Colonic mucosa (tissue), 4 donors: ENCODE results near the gene ERN1. TPM values are rescaled to one million over a fixed set of nuclear protein-coding genes. Genes with fewer than 3 reads are reported as not detected.
"Not testable (repeated sequence)": the region's sequence is repeated elsewhere in the genome, so short reads cannot be mapped to it uniquely, and the experiment has no call there.

Source experiments
- DNase-seq: peaks from one replicate; pipeline ENCODE4 v3.0.0-alpha.2; 2020
- H3K27ac ChIP-seq: fragments of 200-600 bp; one replicate; pipeline ENCODE4 v1.8.0; 2021
- H3K27me3 ChIP-seq: fragments of 200-600 bp; one replicate; pipeline ENCODE4 v1.8.0; 2021
- H3K36me3 ChIP-seq: fragments of 200-600 bp; one replicate; pipeline ENCODE4 v1.8.0; 2021
- H3K4me1 ChIP-seq: fragments of 200-600 bp; one replicate; pipeline ENCODE4 v1.8.0; 2021; ENCODE audit warnings: mild to moderate bottlenecking
- H3K4me3 ChIP-seq: fragments of 200-600 bp; one replicate; pipeline ENCODE4 v1.8.0; 2021
- H3K9ac ChIP-seq, 2 donors: one replicate each; pipeline ENCODE4 v1.7.0; 2013; ENCODE audit warnings: control low read depth in 2 of 2, low read depth in 2 of 2, low read length in 2 of 2
- H3K9me3 ChIP-seq: fragments of 200-600 bp; one replicate; pipeline ENCODE4 v1.8.0; 2021
- intact Hi-C: fragments of 100-400 bp; cut with DNase I; formaldehyde crosslinking; loops from one replicate; pipeline ENCODE4 v1.14.1; 2022
- total RNA-seq, 2 donors: library from RNA; stranded (reverse); fragmentation: NEBNext Ultra II Directional in 1 of 2; extraction: Animal tissue kit (Norgen Biotek cat#: 25700) in 1 of 2; gene quantifications; one replicate each; pipeline ENCODE4 v1.2.1, GENCODE V29; 2021
- TF ChIP-seq, protein P1 (sequence below): fragments of 200-600 bp; IDR thresholded peaks from one replicate; pipeline ENCODE4 v1.8.0; 2022; ENCODE audit warnings: antibody characterized with exemption, mild to moderate bottlenecking
- donor health status: healthy.
- donor health status: DM: no; HTN: no; CAD: no.
- donor health status: DM: no; HTN: no; CAD: no.

The ERN1 gene
- total RNA-seq, 2 donors from 2014 or later, result 19.2 to 19.6 TPM

DNA sequence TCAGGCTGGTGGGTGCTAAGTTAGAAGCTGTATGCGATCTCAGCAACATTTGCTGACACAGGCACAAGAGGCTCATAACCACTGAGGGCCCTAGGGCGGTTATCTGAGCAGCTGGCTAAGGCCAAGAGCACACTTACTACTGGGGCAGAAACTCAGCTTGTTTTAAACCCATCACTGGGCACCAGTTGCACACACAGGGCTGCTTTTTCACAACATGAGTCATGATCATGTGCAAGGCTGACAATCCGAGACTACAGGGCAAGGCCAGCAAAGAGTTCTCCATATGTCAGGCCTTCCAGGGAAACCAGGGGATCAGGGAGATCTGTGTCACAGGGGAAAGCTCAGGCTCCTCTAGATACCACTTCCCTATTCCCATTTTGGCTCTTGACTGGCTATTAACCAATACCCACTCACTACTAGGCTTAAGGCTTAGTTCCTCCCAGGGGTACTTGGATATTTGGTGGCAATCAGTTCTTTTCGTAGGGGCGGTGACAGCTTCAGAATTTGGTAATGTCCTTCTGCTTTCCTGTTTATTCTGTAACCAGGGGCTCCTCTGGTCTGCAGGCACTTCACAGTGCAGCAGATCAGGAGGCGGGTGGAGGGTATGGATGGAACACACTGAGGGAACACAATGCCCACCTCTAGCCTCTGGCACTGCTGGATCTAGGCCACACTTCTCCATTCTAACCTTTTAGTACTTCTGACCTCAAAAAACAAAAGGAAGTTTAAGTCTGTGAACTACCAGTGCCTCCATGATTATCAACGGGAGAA is 44.9 kb upstream of the ERN1 start:
- Histone ChIP-seq H3K4me3 (no peak overlapping the region), H3K27ac (no peak overlapping the region), H3K27me3 (no peaks in the 10 kb centered on the region), H3K36me3 (no peaks in the 10 kb centered on the region), H3K9ac (no peak overlapping the region), H3K4me1 (no peaks in the 10 kb centered on the region), H3K9me3 (no peaks in the 10 kb centered on the region)
- TF ChIP-seq, protein P1, sequence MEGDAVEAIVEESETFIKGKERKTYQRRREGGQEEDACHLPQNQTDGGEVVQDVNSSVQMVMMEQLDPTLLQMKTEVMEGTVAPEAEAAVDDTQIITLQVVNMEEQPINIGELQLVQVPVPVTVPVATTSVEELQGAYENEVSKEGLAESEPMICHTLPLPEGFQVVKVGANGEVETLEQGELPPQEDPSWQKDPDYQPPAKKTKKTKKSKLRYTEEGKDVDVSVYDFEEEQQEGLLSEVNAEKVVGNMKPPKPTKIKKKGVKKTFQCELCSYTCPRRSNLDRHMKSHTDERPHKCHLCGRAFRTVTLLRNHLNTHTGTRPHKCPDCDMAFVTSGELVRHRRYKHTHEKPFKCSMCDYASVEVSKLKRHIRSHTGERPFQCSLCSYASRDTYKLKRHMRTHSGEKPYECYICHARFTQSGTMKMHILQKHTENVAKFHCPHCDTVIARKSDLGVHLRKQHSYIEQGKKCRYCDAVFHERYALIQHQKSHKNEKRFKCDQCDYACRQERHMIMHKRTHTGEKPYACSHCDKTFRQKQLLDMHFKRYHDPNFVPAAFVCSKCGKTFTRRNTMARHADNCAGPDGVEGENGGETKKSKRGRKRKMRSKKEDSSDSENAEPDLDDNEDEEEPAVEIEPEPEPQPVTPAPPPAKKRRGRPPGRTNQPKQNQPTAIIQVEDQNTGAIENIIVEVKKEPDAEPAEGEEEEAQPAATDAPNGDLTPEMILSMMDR, result no peak
- DNase-seq, result no peak
- intact Hi-C loops, result no loop called here

DNA sequence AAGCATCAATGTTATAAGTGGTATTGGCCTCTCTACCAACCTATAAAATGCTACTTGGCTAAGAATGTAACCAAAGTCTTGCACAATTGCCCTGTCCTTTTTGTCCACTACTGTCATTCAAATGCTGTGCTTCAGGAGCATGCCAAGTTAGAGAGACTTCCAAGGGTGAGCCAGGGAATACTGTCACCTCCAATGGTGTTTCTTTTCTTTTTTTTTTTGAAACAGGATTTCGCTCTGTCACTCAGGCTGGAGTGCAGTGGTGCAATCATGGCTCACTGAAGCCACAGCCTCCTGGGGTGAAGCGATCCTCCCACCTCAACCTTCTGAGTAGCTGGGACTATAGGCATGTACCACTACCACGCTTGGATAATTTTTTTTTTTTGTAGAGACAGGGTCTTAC is 43.7 kb upstream of the ERN1 start:
- H3K9me3 ChIP-seq, result no peaks in the 10 kb centered on the region
- TF ChIP-seq, protein P1, result no peak
- no peak for DNase-seq
- no peaks in the 10 kb centered on the region for H3K27me3 ChIP-seq
- H3K27ac ChIP-seq, result no peak overlapping the region
- H3K4me1 ChIP-seq, result no peaks in the 10 kb centered on the region
- no peaks in the 10 kb centered on the region for H3K36me3 ChIP-seq
- no peak overlapping the region for H3K9ac ChIP-seq
- intact Hi-C loops, result no loop called here
- H3K4me3 ChIP-seq, result no peak overlapping the region

DNA sequence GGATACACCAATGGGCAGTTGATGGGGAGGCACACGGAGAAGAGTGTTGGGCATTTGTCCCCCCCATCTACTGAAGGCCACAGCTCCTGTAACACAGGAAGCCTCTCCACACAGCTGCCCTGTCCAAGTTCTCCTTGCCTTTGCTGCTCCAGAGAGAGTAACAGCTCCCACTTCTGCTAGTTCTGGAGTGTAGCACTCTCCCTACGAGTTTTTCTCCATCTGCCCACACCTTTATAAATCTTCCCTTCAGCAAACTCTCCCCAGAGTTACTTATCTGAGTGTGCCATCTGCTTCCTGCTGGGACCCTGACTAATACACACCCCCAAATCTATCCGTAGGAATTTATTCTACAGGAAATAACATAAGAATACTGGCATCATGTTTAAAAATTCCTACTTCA is 42.6 kb upstream of the ERN1 start:
- Histone ChIP-seq H3K36me3 (no peaks in the 10 kb centered on the region), H3K9me3 (no peaks in the 10 kb centered on the region), H3K9ac (no peak overlapping the region), H3K4me1 (no peaks in the 10 kb centered on the region), H3K27ac (no peak overlapping the region), H3K27me3 (no peaks in the 10 kb centered on the region), H3K4me3 (no peak overlapping the region)
- TF ChIP-seq, protein P1, result no peak
- DNase-seq, result no peak
- intact Hi-C loops, result no loop called here

DNA sequence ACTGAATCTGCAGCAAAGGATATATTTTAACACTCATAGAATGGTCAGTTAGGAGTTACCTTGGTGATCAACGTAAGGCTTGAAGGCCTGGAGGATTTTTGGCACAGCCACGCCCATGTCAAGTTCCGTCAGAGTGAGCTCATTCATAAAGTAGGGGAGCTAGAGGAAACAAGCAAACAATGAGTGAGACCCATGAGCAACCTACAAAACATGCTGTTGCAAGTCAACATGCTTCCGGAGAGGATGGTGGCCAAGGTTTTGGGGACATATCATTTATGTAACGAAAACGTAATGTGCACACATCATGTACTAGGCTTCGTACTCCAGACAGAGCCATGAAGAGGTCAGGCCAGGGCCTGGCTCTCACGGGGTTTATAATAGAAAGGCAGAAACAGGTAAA is 41.1 kb upstream of the ERN1 start:
- no peak for DNase-seq
- no peaks in the 10 kb centered on the region for H3K4me1 ChIP-seq
- TF ChIP-seq, protein P1, result no peak
- H3K27ac ChIP-seq, result no peak overlapping the region
- H3K9ac ChIP-seq, result no peak overlapping the region
- no peaks in the 10 kb centered on the region for H3K36me3 ChIP-seq
- H3K27me3 ChIP-seq, result no peaks in the 10 kb centered on the region
- no peak overlapping the region for H3K4me3 ChIP-seq
- intact Hi-C loops, result no loop called here
- no peaks in the 10 kb centered on the region for H3K9me3 ChIP-seq

DNA sequence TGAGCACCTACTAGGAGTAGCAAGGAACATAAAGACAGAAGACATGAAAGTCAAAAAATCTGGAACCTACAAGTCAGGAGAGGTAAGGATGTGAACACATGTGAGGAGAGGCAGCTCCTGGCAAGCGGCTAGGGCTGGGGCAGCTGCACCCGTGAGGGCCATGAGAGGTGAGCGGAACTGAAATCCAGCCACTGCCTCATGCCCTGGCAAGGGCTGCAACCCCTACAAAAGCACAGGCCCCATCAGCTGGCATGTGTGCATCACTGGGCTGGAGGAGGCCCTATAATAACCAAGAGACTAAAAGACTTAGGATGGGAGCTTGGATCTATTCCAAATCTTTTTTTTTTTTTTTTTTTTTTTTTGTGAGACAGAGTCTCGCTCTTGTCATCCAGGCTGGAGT is 40.3 kb upstream of the ERN1 start:
- H3K9ac ChIP-seq, result no peak overlapping the region
- H3K9me3 ChIP-seq, result no peaks in the 10 kb centered on the region
- no peaks in the 10 kb centered on the region for H3K36me3 ChIP-seq
- no peaks in the 10 kb centered on the region for H3K27me3 ChIP-seq
- TF ChIP-seq, protein P1, result no peak
- DNase-seq, result no peak
- H3K4me3 ChIP-seq, result no peak overlapping the region
- no peaks in the 10 kb centered on the region for H3K4me1 ChIP-seq
- H3K27ac ChIP-seq, result no peak overlapping the region
- intact Hi-C loops, result no loop called here

DNA sequence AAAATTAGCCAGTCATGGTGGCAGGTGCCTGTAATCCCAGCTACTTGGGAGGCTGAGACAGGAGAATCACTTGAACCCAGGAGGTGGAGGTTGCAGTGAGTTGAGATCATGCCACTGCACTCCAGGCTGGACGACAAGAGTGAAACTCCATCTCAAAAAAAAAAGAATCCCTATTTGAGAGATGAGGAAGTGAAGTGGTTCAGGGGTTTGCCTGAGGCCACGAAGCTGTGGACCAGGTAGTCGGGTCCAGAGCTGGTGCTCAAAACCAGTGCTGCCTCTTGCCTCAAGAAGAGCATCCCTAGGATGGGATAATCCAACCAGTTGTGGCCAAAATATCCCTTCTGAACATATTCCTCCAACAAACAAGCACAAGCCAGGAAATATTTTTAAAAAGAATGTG is 37.7 kb upstream of the ERN1 start:
- intact Hi-C loops, H3K27ac ChIP-seq, DNase-seq, H3K36me3 ChIP-seq, H3K9me3 ChIP-seq, H3K4me1 ChIP-seq, H3K4me3 ChIP-seq, H3K9ac ChIP-seq, H3K27me3 ChIP-seq: not testable (repeated sequence)
